NCI-H2171 treated with DMSO at 0.1 percent for 48 hours (cell line): ENCODE results near the gene ESPN.
"Not testable (repeated sequence)": the region's sequence is repeated elsewhere in the genome, so short reads cannot be mapped to it uniquely, and the experiment has no call there.

Experiments used
- DNase-seq: peaks from one replicate; lab custom pipeline; 2025; lab: John Stamatoyannopoulos, UW

ESPN gene

DNA sequence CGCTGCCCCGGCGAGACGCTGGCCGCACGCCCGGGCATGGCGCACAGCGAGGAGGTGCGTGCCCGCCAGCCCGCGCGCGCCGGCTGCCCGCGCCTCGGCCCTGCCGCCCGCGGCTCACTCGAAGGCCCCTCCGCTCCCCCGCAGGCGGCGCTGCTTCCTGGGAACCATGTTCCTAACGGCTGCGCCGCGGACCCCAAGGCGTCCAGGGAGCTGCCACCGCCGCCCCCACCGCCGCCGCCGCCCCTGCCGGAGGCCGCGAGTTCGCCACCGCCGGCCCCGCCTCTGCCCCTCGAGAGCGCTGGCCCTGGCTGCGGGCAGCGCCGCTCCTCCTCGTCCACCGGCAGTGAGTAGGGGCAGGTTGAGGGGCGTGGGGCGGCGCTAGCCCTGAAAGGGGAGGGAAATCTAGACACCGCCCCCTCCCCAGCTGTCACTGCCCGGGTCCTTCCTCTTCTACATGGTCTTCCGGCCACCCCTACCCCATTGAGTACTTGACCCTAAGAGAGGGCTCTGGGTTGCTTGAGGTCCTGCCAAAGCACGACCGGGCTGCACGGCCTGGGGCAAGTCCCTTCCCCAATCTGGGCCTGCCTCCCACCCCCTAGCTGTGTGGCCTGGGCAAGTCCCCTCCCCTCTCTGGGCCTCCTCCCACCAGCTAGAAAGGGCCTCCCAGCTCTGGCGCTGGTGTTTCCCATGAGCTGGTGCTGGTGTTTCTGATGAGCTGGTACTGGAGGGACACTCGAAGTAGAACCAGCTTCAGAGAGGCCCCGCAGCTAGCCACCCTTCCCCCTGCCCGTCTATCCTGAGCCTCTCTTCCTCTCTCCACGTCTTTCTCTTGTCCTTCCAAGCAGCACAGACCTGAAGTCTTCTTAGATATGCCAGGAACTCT, 24.4 kb downstream of the ESPN start:
- peak; percentile 35 for DNase-seq

DNA sequence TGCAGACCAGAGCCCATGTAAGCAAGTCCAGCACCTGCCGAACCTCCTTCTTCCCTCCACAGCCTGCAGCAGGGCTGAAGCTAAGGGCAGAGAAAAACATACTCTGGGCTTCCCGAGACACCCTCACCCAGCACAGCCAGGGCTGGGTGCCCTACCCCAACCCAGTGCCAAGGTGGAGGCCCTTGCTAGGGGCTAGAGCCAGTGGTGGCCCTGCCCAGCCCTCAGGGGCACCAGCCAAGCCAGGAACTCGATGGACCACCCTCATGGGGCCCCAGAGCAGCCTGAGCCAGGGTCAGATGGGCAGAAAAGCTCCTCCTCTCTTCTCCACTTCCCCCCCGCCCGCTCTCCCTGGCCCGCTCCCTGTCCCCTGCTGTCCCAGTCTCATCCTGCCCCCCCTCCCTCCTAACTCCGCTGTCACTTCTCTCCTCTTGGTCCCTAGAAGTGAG, 25.5 kb downstream of the ESPN start:
- DNase-seq = no peak

DNA sequence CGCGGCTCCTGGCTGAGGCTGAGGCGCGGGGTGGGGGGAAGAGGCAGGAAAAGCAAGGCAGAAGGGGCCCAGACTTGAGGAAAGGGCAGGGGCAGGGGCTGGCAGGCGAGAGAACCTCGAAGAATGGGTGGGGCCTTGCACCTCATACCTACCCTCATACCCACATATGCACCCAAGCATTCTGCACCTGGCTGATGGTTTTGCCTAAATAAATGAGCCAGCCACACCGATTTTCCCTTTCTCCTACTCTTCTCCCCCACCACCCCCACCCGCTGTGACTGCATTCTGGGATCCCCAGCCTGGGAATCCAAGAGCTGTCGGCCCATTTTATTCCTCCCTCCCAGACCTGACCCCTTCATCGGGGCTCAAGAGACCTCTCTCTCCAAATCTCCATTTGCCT, 25.9 kb downstream of the ESPN start:
- not testable (repeated sequence) for DNase-seq

DNA sequence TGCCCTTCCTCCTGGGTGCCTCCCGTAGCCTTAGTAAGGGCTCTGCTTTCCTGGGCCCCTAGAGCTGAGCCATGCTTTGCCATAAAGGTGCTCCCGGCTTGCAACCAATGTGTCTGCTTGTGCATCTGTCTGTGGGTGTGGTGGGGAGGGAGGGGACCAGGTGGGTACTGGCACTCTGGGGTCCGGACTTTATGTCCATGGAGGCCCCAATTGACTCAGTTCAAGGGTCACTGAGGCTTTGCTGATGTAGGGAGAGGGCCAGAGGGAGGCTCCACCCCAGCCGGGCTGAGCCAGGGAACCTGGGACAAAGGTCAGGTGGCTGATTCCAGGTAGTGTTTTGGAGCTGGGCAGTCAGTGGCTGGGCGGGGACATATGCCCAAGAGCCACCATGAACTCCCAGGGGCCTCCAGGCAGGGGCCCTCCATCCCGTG, 26.4 kb downstream of the ESPN start:
- DNase-seq = no peak

DNA sequence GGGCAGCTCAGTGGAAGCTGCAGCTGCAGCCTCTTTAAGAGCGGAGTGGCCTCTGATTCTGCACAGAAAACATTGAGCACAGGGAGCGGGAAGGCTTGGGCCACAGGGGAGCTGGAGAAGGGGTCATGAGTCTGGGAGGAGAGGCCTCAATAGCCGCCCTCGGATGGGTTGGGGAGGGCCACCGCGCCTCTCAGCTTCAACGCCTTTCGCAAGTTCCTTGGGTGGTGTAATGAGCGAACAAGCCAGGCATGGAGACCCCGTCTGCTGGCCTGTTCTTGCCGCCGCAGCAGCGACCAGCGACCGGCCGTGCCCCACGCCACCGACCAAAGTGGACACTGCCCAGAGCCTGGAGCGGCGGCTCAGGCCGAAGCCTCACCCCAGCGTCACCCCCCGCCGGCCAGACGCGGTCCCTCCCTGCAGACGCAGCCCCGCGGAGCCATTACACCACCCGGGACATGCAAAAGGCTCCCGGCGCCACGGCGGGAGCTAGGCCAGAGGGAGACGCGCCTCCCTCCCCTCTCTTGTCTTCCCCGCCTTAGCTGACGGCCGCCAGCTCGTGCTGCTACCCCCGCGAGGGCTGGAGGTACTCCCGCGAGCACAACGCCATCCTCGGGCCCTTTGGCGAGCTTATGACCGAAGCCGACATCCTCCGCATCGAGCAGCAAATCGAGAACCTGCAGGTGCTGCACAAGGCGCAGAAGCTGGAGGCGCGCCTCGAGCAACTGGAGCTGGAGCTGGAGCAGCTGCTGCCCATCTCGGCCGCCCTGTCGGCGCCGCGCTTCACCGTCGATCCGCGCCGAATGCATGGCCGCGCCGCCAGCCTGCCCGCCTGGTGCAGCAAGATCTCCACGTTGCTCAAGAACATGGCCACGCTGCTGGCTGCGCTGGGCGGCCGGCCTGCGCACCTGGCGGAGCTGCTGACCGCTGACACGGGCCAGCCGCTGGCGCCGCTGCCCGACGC, 29.6 kb downstream of the ESPN start:
- DNase-seq = not testable (repeated sequence)

DNA sequence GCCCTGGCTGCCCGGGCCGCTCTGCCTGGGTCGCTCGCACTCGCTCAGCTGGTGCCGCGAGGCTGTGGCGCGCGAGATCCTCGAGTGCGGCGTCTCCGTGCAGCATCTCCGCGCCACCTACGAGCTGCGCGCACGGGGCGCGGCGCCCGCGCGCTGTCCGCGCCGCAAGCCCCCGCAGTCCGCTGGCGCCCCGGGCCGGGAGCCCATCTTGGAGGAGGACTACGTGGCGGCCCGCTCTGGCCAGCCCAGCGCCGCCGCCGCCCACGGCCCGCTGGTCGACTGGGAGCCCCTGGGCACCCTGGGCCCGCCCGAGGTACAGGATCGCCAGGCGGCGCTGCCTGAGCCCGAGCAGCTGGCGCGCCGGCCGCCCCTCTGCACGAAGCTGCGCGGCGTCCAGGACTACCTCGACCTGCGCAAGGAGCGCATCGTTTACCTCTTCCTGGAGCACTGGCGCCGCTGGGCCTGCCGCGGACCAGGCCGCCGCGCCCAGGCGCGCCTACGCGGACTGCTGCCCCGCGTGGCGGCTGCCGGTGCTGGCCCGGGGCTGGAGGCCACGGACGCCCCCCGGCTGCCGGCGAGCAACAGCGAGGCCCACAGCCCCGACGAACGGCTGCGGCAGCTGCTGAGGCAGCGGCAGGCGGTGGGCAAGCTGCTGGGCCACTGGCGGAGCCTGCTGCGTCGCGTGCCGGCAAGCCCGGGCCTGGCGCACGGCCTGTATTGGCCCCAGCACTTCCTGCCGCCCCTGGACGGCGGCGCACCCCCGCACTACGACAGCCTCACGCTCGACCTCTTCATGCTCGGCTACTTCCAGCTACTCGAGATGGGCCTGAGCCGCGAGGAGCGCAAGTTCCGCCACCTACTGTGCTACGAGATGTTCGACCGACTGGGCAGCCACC, 30.5 kb downstream of the ESPN start:
- DNase-seq = no peak

DNA sequence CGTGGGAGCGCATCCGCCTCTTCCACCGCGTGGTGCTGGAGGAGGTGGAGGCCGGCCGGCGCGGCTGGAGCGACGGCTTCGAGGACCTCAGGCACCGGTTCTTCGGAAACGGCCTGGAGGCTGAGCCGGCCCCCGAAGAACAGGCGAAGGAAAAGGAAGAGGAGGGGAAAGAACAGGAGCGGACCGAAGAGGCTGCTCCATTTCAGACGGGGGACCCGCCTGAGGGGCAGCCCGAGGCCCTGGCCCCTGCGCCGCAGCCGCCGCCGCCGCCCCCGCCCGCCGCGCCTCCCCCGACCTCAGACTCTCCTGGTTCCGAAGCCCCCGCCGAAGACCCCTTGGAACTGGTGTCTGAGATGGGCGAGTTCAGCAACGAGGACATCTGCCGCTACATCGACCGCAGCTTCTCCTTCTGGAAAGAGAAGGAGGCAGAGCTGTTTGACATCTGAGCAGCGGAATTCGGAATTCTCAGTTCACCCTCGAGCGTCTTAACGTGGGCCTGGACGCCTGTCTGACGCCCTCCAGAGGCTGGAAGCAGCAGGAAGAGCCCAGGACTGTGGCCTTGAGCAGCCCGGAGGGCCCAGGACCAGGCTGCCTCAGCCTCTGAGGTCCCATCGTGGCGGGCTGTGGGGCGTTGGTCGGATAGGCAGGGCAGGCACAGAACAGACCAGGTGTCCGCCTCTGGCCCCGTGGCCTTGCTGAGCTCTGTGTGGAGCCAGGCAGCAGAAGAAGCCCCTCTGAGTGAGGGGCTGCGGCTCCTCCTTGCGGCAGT, 31.4 kb downstream of the ESPN start:
- not testable (repeated sequence) for DNase-seq

DNA sequence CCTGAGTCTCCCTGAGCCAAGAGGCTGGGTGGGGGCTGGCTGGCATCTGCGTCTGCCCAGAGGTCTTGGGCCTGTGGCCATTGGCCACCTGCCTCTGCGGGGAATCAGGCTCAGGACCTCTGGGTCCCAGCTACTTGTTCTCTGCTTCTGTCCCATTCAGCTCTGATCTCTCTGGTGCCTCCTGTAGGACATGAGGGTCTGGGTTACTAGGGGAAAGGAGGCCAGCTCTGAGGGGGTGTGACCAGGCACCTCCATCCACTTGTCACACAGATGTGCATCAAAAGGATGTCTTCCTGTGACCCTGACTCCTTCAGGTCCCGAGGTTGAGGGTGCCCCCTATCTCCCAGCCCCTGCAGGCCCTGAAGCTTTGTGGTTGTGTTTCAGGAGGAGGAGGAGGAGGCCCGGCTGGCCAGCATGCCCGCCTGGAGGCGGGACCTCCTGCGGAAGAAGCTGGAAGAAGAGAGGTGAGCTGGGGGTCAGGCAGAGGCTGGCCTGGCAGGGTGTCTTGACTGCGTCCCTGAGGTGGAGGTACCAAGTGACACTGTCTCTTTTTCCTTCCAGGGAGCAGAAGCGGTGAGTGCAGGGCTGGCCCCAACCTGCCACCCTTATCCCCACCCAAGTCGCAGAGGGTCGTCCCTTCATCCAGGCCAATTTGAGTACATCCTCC, 32.4 kb downstream of the ESPN start:
- DNase-seq = no peak

DNA sequence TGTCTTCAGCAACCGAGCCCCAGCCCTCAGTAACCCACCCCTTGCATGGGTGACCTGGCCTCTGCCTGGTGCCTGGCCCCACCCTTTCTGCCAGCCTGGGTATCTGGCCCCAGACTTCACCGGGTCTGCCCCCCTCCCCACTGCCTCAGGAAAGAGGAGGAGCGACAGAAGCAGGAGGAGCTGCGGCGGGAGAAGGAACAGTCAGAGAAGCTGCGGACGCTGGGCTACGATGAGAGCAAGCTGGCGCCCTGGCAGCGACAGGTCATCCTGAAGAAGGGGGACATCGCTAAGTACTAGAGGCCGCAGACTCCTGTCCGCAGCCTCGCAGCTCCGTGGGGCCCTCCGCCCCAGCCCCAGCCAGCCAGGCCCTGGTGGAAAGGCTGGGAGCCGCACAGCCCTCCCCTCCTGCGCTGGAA, 35.3 kb downstream of the ESPN start:
- no peak for DNase-seq

DNA sequence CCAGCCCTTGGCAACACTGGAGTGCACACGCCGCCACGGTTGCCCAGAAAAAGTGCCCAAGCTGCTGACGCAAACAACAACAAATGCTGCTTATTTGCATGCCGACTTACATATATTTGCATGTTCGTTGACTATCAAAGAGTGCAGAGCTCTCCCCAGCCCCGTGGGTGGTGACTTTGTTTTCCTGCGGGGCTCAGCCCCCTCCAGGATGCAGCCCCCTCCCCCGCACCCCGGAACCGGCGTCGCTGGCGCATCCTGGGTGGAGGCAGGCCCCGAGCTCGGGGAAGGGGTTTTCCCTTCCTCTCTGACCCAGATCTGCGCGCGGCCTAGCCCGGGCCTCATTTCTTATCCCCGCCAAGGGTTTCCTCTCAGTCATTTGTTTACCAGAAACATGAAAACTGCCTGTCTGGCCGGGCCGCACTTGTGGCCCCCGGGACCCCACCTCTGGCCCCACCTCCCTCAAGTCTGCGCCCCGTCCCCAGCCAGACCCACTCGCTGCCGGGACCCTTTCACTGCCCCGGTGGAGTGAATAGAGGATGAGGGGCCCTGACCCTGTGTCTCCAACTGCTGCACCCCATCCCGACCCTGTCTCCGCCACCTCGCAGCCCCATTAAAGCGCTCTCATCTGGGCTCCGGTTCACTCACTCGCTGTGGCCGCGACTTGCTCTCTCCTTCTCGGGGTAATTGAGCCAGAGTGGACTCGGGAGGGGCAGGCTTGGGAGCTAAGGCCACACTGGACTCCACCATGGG, 35.9 kb downstream of the ESPN start:
- no peak for DNase-seq

GRCh38 chr1:6461051-6461530, 36.5 kb downstream of the ESPN start:
- DNase-seq = no peak

DNA sequence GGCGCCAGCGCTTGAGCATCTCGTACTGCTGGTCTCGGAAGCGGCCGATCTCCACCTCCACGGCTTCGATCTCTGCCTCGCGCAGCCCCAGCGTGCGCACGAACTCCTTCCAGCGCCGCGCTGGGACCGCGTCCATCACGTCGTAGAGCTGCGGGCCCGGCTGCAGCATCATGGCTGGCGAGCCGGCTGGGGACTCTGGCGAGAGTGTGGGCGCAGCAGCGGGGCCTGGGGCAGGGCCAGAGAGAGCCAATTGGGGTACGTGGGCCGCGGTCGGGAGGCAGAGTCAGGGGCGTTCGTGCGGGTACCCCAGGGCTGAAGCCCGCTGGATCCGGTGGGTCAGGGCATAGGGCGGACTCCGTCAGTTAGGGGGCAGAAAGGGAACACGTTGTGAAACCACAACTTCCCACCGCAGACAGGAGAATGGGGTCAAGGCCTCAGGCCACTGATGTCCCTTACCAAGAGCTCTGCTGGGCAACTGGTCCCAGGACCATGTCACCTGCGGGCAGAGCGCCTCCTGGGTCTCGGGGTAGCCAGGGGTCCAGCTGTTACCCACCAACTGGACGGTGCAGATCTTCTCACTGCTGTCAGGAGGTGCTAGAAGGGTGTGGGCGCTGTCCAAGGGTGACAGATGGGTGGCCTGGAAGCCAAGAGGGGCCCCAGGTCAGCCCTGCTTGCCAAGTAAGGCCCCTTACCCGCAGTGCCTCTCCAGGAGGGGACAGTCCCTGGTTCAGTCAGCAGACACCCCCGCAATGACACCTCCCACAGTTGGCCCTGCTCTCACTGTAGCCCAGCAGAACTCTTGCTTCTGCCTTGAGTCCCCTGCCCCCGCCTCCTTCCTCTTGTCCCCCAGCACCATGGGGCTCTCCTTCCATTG, 37.2 kb downstream of the ESPN start:
- DNase-seq = no peak

DNA sequence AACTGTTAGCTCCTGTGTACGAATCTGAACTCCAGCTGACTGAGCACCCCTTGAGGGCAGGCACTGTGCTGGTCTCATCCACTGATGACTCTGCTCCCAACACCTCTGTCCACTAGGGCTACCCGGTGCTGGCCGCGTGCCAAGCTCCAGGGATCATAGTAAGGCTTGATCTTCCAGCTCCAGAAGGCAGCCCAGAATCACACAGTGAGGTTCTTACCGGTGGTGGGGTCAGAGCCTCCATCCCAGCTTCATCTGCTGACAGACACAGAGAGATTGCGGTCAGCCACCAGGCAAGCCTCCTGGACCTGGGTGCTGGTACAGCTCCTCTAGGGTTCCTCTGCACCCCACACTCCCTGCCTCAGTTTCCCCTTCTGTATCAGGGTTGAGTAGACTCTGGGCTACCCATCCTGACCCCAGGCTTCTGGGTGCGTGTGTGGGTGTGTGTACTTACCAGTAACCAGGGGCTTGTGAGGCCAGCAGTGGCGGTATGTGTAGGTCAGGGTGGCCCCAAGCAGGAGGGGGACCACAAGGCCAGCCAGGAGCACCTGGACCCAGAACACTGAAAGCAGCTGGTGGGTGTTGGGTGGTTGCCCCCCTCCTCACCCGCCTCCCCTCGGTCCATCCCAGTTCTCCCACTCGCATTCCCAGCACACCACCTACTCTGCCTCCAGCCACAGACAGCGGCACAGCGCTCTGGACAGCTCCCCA, 38.0 kb downstream of the ESPN start:
- no peak for DNase-seq

GRCh38 chr1:6463120-6463412, 38.5 kb downstream of the ESPN start:
- DNase-seq = no peak

GRCh38 chr1:6464514-6464836, 39.9 kb downstream of the ESPN start:
- no peak for DNase-seq

GRCh38 chr1:6464915-6465314, 40.3 kb downstream of the ESPN start:
- DNase-seq = no peak

- DNase-seq = no peak
Observed at GRCh38 chr1:6465461-6466005, 41.0 kb downstream of the ESPN start.

GRCh38 chr1:6466023-6466422, 41.4 kb downstream of the ESPN start, which contains the start of gene TNFRSF25:
Gene TNFRSF25, minus strand, starts transcription at chr1:6466173. Its CDS starts 66 bp downstream, at chr1:6466107.
- DNase-seq = no peak
